Measurements from ENCODE around the gene SNED1. TPM values are rescaled to one million over a fixed set of nuclear protein-coding genes. Genes with fewer than 3 reads are reported as not detected.

SNED1 gene
- total and polyA plus RNA-seq, 9 of the 15 experiments (the other 6 are each of a cell fraction or from before 2014, with no cell fraction given), result 0.03 to 0.07 (median 0.05) TPM; not detected in 5

DNA sequence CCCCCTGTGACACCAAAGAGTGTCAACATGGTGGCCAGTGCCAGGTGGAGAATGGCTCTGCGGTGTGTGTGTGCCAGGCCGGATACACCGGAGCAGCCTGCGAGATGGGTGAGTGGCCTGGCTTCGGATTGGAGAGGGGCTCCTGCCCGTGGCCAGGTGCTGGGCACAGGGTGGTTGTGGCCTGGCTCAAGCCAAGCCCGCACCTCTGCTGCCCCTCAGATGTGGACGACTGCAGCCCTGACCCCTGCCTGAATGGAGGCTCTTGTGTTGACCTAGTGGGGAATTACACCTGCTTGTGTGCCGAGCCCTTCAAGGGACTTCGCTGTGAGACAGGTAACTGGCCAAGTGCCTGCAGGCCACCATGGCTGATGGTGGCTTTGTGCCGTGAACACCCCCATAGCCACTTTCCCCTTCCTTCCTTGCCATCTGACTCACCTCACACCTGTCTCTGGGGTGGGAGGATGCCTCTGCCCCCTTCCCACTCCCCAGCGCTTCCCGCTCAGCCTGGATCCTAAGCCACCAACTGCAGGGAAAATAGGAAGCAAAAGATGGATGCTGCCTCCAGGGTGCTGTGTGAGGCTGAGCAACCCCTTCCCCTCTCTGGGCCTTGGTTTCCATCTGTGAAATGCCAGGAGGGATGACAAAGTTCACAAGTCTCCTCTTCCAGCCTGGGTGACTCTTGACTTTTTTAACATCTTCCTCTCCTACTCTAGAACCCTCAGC is 41.8 kb downstream of the SNED1 start (continued):
- TF ChIP-seq, protein P1, sequence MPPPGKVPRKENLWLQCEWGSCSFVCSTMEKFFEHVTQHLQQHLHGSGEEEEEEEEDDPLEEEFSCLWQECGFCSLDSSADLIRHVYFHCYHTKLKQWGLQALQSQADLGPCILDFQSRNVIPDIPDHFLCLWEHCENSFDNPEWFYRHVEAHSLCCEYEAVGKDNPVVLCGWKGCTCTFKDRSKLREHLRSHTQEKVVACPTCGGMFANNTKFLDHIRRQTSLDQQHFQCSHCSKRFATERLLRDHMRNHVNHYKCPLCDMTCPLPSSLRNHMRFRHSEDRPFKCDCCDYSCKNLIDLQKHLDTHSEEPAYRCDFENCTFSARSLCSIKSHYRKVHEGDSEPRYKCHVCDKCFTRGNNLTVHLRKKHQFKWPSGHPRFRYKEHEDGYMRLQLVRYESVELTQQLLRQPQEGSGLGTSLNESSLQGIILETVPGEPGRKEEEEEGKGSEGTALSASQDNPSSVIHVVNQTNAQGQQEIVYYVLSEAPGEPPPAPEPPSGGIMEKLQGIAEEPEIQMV (tag; conservative IDR thresholded peaks at IDR 0.05; ENCODE audit: low read depth), result no peak
- no peak for TF ChIP-seq ZKSCAN1 (IDR thresholded peaks at IDR 0.05; ENCODE audit: low read depth, low read length)
- no peak for TF ChIP-seq BRCA1 (IDR thresholded peaks at IDR 0.05)
- no peak for TF ChIP-seq BRCA1 (CRISPR knock-in tag; IDR thresholded peaks at IDR 0.05)
- no peak for TF ChIP-seq FOXA3 (CRISPR knock-in tag; conservative IDR thresholded peaks at IDR 0.05 in 1 of 2, IDR thresholded peaks at IDR 0.05 in 1 of 2)
- TF ChIP-seq ZNF324 (CRISPR knock-in tag; IDR thresholded peaks at IDR 0.05), result no peak
- TF ChIP-seq, protein P2, sequence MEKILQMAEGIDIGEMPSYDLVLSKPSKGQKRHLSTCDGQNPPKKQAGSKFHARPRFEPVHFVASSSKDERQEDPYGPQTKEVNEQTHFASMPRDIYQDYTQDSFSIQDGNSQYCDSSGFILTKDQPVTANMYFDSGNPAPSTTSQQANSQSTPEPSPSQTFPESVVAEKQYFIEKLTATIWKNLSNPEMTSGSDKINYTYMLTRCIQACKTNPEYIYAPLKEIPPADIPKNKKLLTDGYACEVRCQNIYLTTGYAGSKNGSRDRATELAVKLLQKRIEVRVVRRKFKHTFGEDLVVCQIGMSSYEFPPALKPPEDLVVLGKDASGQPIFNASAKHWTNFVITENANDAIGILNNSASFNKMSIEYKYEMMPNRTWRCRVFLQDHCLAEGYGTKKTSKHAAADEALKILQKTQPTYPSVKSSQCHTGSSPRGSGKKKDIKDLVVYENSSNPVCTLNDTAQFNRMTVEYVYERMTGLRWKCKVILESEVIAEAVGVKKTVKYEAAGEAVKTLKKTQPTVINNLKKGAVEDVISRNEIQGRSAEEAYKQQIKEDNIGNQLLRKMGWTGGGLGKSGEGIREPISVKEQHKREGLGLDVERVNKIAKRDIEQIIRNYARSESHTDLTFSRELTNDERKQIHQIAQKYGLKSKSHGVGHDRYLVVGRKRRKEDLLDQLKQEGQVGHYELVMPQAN (IDR thresholded peaks at IDR 0.05; ENCODE audit: borderline replicate concordance), result no peak
- TF ChIP-seq PRPF4 (IDR thresholded peaks at IDR 0.05; ENCODE audit: insufficient read depth, low read depth, low read length, poor library complexity, severe bottlenecking), result no peak
- TF ChIP-seq NCOA4 (IDR thresholded peaks at IDR 0.05; ENCODE audit: partially characterized antibody), result no peak
